Osteoblast (primary cell): ENCODE measurements around the gene OBI1. TPM values are rescaled to one million over a fixed set of nuclear protein-coding genes. Genes with fewer than 3 reads are reported as not detected.

Experiments used
- DNase-seq: peaks from one replicate; pipeline ENCODE4 v3.0.0; 2011; ENCODE audit warnings: low spot score, mixed read lengths; ENCODE audit not compliant: insufficient read length; ENCODE audit errors: missing footprints
- H2AFZ ChIP-seq: 2 replicates; pipeline ENCODE4 v1.6.0; 2011; ENCODE audit warnings: mild to moderate bottlenecking, low read length
- H3K27ac ChIP-seq: 2 replicates; pipeline ENCODE4 v1.5.1; 2011; ENCODE audit warnings: mild to moderate bottlenecking, low read depth, low read length, moderate library complexity
- H3K27me3 ChIP-seq: 2 replicates; pipeline ENCODE4 v1.6.0; 2012; ENCODE audit warnings: mild to moderate bottlenecking, control low read depth, inconsistent platforms, low read length, moderate library complexity; ENCODE audit not compliant: insufficient read depth
- H3K36me3 ChIP-seq: 2 replicates; pipeline ENCODE4 v1.5.1; 2011; ENCODE audit warnings: mild to moderate bottlenecking, low read length, control low read depth, moderate library complexity; ENCODE audit not compliant: insufficient read depth
- H3K4me1 ChIP-seq: 2 replicates; pipeline ENCODE4 v1.5.1; 2011; ENCODE audit warnings: mild to moderate bottlenecking, low read length, control low read depth, moderate library complexity; ENCODE audit not compliant: insufficient read depth
- H3K4me2 ChIP-seq: 2 replicates; pipeline ENCODE4 v1.6.0; 2011; ENCODE audit warnings: mild to moderate bottlenecking, low read length; ENCODE audit not compliant: insufficient read depth
- H3K4me3 ChIP-seq: fragments of 200-600 bp; sonication (generic); 3 replicates; pipeline ENCODE4 v1.5.1; 2012; ENCODE audit warnings: mild to moderate bottlenecking, low read length, inconsistent platforms; ENCODE audit not compliant: insufficient read depth
- H3K79me2 ChIP-seq: 2 replicates; pipeline ENCODE4 v1.6.0; 2012; ENCODE audit warnings: mild to moderate bottlenecking, low read length, control low read depth, inconsistent platforms; ENCODE audit not compliant: insufficient read depth
- H3K9me3 ChIP-seq: 2 replicates; pipeline ENCODE4 v1.5.1; 2011; ENCODE audit warnings: low read depth, low read length, control low read depth
- H4K20me1 ChIP-seq: 2 replicates; pipeline ENCODE4 v1.6.0; 2012; ENCODE audit warnings: mild to moderate bottlenecking, low read length, control low read depth; ENCODE audit not compliant: insufficient read depth
- CTCF ChIP-seq: IDR thresholded peaks from 2 replicates; pipeline ENCODE4 v1.5.1; 2011; ENCODE audit warnings: mild to moderate bottlenecking, low read depth, low read length, moderate library complexity; ENCODE audit errors: extremely low read depth
- total RNA-seq: library from RNA; depleted of rRNA; stranded (reverse); fragments of >200 nt; gene quantifications from 2 replicates; pipeline ENCODE4 v1.2.3, GENCODE V29; 2012

Gene OBI1
- total RNA-seq, 1 donor, result 12.7 TPM

- H4K20me1 ChIP-seq, result no peaks in the 10 kb centered on the region
- H3K9me3 ChIP-seq, result no peaks in the 10 kb centered on the region
- H3K36me3 ChIP-seq, result no peaks in the 10 kb centered on the region
- no peak overlapping the region for H3K4me2 ChIP-seq
- no peak for TF ChIP-seq CTCF
- DNase-seq, result no peak
- H3K4me3 ChIP-seq, result no peak overlapping the region
- H3K79me2 ChIP-seq, result no peaks in the 10 kb centered on the region
- no peaks in the 10 kb centered on the region for H3K27me3 ChIP-seq
- H3K27ac ChIP-seq, result no peak overlapping the region
- H3K4me1 ChIP-seq, result no peaks in the 10 kb centered on the region
- H2AFZ ChIP-seq, result no peak overlapping the region
These were observed 86.5 kb downstream of the OBI1 start for GRCh38 chr13:78572459-78572858.

DNA sequence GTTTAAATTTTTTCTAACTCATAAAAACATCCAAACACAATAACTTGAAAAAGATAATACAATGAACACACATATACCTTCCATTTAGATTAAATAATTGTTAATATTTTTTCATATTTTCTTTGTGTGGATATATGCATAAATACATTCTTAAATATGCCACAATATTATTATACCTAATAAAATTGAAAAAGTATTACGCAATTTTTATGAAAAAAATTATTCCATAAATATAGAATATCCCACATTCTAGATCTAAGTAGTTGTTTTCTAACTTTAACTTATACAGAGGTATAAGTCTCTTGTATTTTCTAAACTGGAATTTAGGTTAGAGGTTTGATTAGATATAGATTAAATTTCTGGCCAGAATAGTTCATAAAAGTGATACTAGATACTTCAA lies 89.9 kb downstream of the OBI1 start:
- Histone ChIP-seq H4K20me1 (no peaks in the 10 kb centered on the region), H3K4me2 (no peak overlapping the region), H3K27ac (no peak overlapping the region), H3K36me3 (no peaks in the 10 kb centered on the region), H3K9me3 (no peaks in the 10 kb centered on the region), H3K4me1 (no peaks in the 10 kb centered on the region), H3K79me2 (no peaks in the 10 kb centered on the region), H3K4me3 (no peak overlapping the region), H3K27me3 (no peaks in the 10 kb centered on the region), H2AFZ (no peak overlapping the region)
- no peak for DNase-seq
- no peak for TF ChIP-seq CTCF

- Histone ChIP-seq H3K36me3 (no peaks in the 10 kb centered on the region), H3K4me2 (no peak overlapping the region), H2AFZ (no peak overlapping the region), H3K9me3 (no peaks in the 10 kb centered on the region), H3K4me1 (no peaks in the 10 kb centered on the region), H3K27me3 (no peaks in the 10 kb centered on the region), H4K20me1 (no peaks in the 10 kb centered on the region), H3K4me3 (no peak overlapping the region), H3K79me2 (no peaks in the 10 kb centered on the region), H3K27ac (no peak overlapping the region)
- no peak for TF ChIP-seq CTCF
- no peak for DNase-seq
These were observed 92.3 kb downstream of the OBI1 start for GRCh38 chr13:78566631-78567030.

Other genes with a start within 250 kb of the OBI1 start
- gene POU4F1, start 55.6 kb downstream of the OBI1 start, total RNA-seq, result not detected in 2 replicates